GM18502 (cell line): ENCODE results near the gene TXN.
"Not testable (repeated sequence)": the region's sequence is repeated elsewhere in the genome, so short reads cannot be mapped to it uniquely, and the experiment has no call there.

Experiments
- ATAC-seq: cut with Tn5 transposase; IDR thresholded peaks from one replicate; pipeline ENCODE4 v1.9.1; 2021; ENCODE audit warnings: mild to moderate bottlenecking; ENCODE audit not compliant: unreplicated experiment, poor library complexity

TXN gene

DNA sequence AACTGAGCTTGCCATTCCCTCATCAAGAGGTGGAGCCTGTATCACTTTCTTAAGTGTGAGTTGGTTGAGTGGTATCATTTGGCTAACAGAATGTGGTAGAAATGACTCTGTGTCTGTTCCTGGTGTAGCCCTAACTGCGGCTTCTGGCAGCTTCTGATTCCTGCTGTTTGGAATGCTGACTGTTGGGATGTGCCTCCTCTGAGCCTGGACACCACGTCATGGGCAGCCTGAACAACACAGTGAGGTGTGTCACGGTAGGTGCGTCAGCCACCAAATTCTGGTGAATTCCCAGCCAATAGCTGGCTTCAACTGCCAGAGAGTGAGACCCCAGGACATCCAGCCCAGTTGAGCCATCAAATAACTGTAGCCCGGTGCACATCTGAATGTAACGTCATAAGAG lies 42.2 kb downstream of the TXN start:
- no peak for ATAC-seq

DNA sequence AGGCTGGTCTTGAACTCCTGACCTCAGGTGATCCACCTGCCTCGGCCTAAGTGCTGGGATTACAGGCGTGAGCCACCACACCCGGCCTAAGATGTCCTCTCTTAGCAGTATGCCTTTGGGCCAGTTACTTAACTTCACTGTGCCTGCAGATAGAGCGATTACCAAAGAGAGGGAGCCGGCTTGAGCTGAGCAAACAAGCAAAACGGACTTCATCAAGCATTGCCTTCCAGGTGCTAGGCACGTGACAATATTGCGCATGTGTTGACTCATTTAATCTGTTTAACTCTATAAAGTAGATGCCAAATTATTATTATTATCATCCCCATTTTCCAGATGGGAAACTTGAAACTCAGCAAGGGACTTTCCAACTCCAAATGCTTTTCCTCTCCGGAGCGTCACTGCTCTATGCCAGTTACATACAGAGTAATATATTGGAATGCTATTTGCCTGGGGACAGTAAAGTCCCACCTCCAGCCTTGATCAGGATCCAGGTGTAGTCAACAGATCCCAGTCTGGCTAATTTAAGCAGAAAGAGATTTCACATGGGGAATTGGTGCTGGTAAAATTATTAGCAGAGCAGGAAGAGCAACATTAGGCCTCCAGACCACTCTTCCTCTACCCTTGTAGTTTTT lies 42.8 kb downstream of the TXN start:
- ATAC-seq, result no peak

- ATAC-seq, result no peak
Observed at GRCh38 chr9:110208031-110208430, 48.3 kb downstream of the TXN start, which contains the start of gene C9orf152. C9orf152 (minus strand) TSS chr9:110208159; CDS start chr9:110207579, 580 bp downstream.

DNA sequence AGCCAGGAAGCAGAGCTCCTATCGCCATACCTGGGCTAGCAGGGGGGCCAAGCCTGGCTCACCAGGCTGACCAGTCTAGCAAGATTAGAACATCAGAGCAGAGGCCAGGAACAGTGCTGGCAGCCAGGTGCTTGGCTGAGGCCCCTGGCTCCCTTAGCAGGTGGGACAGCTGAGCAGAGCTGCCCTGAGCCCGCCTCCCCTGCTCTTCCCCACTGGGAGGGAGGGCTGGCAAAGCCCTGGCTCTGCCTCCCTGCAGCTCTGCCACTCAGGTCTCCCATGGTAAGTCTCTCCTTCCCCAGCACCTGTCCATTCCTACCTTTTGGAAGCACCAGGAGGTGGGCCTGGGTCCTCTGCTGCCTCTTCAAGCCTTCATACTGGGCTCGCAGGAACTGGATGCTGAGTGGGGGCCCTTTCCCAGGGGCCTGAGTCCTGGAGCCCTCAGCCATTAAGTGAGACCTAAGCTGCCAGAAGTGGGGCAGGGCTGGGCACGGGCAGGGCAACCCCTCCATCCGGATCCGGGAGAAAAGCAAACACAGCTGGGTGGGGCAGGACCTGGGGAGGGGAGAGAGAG lies 49.2 kb downstream of the TXN start:
- ATAC-seq, result no peak

- no peak for ATAC-seq
Observed at GRCh38 chr9:110206389-110206788, 49.9 kb downstream of the TXN start.

DNA sequence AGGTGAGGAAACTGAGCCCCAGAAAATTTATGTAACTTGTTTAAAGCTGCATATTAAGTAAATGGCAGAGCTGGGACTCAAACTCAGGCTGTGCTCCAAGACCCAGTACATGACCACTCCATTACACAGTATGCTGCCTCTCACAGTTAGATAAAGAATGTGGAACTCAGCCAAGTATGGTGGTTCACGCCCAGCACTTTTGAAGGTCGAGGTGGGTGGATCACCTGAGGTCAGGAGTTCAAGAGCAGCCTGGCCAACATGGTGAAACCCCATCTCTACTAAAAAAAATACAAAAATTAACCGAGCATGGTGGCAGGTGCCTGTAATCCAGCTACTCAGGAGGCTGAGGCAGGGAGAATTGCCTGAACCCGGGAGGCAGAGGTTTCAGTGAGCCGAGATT lies 50.7 kb downstream of the TXN start:
- not testable (repeated sequence) for ATAC-seq

DNA sequence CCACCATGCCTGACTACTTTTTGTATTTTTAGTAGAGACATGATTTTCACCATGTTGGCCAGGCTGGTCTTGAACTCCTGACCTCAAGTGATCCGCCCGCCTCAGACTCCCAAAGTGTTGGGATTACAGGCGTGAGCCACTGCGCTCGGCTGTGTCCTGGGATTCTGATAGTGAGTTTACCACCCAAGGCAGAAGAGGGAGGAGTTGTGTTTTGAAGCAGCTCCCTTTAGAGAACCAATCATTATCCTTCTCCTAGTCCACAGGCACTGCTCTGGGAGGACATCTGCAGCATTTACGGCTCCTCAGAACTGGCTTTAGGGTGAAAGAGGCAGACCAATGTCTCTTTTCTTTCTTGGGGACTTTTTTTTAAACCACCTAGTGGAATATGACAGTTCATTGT lies 54.1 kb downstream of the TXN start:
- no peak for ATAC-seq

DNA sequence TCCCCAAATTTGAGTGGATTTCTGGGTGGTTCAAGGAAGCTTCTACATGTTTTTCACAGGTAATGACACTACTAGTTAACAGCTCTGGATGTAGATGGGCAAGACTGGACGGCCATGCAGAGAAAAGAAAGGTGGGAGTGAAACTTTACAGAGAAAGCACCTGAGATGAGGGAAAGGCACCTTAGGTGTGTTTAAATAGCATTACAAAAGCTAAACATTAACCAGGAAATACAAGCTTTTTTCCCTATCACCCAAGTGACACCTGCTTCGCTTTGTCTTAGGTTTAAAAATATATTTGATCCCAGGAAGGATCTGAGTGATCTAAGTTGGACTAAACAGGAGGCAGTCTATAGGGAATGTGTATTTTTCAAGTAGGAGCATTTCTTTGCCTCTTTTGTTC lies 56.7 kb downstream of the TXN start:
- ATAC-seq, result no peak

DNA sequence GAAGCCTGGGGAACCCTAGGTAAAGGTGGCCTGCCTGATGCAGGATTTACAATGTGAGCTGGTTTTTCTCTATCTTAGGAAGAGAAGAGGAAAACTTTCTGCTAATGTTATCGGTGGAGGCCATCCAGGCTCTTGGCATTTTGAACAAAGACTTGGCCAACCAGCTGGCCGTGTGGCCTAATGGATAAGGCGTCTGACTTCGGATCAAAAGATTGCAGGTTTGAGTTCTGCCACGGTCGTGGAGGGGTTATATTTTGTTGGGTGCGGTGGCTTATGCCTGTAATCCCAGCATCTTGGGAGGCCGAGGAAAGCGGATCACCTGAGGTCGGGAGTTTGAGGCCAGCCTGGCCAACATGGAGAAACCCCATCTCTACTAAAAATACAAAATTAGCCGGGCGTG lies 58.0 kb downstream of the TXN start:
- ATAC-seq, result no peak

DNA sequence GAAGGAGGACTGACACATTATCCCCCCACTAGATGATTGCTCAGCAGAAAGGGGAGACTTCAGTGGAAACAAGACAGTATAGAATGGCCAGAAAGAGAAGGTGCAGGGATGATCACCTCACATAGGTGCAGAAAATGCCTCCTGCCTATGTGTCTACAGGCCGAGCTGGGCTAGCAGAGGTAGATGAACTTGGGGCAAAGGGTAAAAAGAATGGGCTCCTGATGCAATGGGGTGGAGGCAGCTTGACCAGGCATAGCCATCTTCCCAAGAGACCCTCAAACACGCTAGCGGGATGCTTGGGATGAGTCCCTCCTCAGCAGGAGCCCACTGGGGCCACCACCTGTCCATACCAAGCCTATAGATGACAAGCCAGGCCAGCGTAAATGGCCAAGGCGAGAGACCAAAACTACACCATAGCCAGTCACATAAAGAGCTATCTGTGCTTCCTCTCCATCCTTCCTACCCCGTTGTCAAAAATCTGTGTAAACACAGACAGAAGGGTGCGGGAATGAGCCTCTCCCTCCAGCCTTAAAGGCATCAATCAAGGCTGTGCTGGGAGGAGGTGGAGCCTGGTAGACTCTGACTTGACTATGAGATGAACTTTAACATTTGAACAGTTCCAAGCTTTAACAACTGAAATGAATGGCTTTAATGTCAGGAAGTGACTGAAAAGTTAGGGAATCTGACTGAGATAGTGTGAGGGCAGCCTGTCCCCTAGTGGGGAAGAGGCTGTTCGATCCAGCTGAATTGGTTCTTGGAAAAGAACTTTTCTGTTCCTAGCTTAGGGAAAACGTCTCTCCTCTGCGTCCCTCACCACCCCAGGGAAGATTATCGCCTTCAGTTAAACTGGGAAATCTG lies 58.7 kb downstream of the TXN start:
- no peak for ATAC-seq

GRCh38 chr9:110196084-110196499 lies 60.2 kb downstream of the TXN start:
- not testable (repeated sequence) for ATAC-seq
